ENCODE data around the gene TRRAP. TPM values are rescaled to one million over a fixed set of nuclear protein-coding genes. Genes with fewer than 3 reads are reported as not detected.

TRRAP gene
- total and polyA plus RNA-seq, 8 donors, result 4.3 to 38.0 (median 15.7) TPM

GRCh38 chr7:99019523-99020412 is 141.4 kb downstream of the TRRAP start:
- Histone ChIP-seq H3K4me3 (no peak overlapping the region), H3K27me3 (no peaks in the 10 kb centered on the region), H3K27ac (peak overlapping the region in 3 of 5 donors; percentile 4 to 49 (median 15)), H3K4me1 (peaks cover 9 to 50% (median 15%) of the 10 kb centered on the region in 4 donors), H3K36me3 (peaks cover 0 to 30% (median 24%) of the 10 kb centered on the region in 4 donors), H3K9me3 (no peaks in the 10 kb centered on the region)
- TF ChIP-seq POLR2A (IDR thresholded peaks at IDR 0.05) (no peak), POLR2AphosphoS5 (IDR thresholded peaks at IDR 0.05) (peak in 1 of 3 donors; percentile 58), CTCF (IDR thresholded peaks at IDR 0.05) (no peak)
- DNase-seq, result peak; percentile 34 to 57
- intact Hi-C loops (cut with DNase I; ENCODE audit: low total_unique reads), result no loop called here
- 68 to 81% (median 76%) methylated on average over 12 of the region's 12 CpGs for WGBS, 5 donors

GRCh38 chr7:99020413-99020715 is 142.0 kb downstream of the TRRAP start:
- Histone ChIP-seq H3K27me3 (no peaks in the 10 kb centered on the region), H3K4me3 (no peak overlapping the region), H3K4me1 (peaks cover 9 to 50% (median 15%) of the 10 kb centered on the region in 4 donors), H3K36me3 (peaks cover 0 to 24% (median 18%) of the 10 kb centered on the region in 4 donors), H3K27ac (peak overlapping the region in 3 of 5 donors; percentile 4 to 49 (median 15)), H3K9me3 (no peaks in the 10 kb centered on the region)
- DNase-seq, result no peak
- intact Hi-C loops (cut with DNase I; ENCODE audit: low total_unique reads), result no loop called here
- TF ChIP-seq CTCF (IDR thresholded peaks at IDR 0.05) (no peak), EP300 (IDR thresholded peaks at IDR 0.05) (no peak), POLR2A (IDR thresholded peaks at IDR 0.05) (no peak), POLR2AphosphoS5 (IDR thresholded peaks at IDR 0.05) (no peak)
- WGBS, 5 donors, result 64 to 87% (median 75%) methylated on average over 3 of the region's 3 CpGs

GRCh38 chr7:99021941-99022560 is 143.7 kb downstream of the TRRAP start:
- WGBS, 5 donors, result 26 to 61% (median 41%) methylated on average over 3 of the region's 3 CpGs
- H3K9me3 ChIP-seq, result no peaks in the 10 kb centered on the region
- peak overlapping the region; percentile 11 to 71 (median 30) for H3K27ac ChIP-seq
- no peak overlapping the region for H3K4me3 ChIP-seq
- peaks cover 9 to 50% (median 15%) of the 10 kb centered on the region in 4 donors for H3K4me1 ChIP-seq
- H3K27me3 ChIP-seq, result no peaks in the 10 kb centered on the region
- TF ChIP-seq POLR2A (IDR thresholded peaks at IDR 0.05), result no peak
- no peak for TF ChIP-seq EP300 (IDR thresholded peaks at IDR 0.05)
- no peak for TF ChIP-seq POLR2AphosphoS5 (IDR thresholded peaks at IDR 0.05)
- TF ChIP-seq CTCF (IDR thresholded peaks at IDR 0.05), result no peak
- DNase-seq, result peak in 1 of 2 donors; percentile 31
- peaks cover 0 to 16% (median 11%) of the 10 kb centered on the region in 4 donors for H3K36me3 ChIP-seq
- intact Hi-C loops (cut with DNase I; ENCODE audit: low total_unique reads), result no loop called here

GRCh38 chr7:99024066-99024465 is 145.7 kb downstream of the TRRAP start:
- no peak for TF ChIP-seq POLR2AphosphoS5 (IDR thresholded peaks at IDR 0.05)
- no peak for TF ChIP-seq EP300 (IDR thresholded peaks at IDR 0.05)
- TF ChIP-seq CTCF (IDR thresholded peaks at IDR 0.05), result no peak
- TF ChIP-seq POLR2A (IDR thresholded peaks at IDR 0.05), result no peak
- Histone ChIP-seq H3K9me3 (no peaks in the 10 kb centered on the region), H3K4me1 (peaks cover 9 to 50% (median 15%) of the 10 kb centered on the region in 4 donors), H3K27ac (peak overlapping the region in 1 of 5 donors; percentile 62), H3K27me3 (no peaks in the 10 kb centered on the region), H3K36me3 (peaks cover 17 to 34% (median 30%) of the 10 kb centered on the region in 4 donors), H3K4me3 (no peak overlapping the region)
- intact Hi-C loops (cut with DNase I; ENCODE audit: low total_unique reads), result no loop called here
- DNase-seq, result no peak
